HepG2 (cell line): ENCODE results near the gene ABCG2. TPM values are rescaled to one million over a fixed set of nuclear protein-coding genes. Genes with fewer than 3 reads are reported as not detected.
A peak's percentile ranks its signal among the peaks of the same experiment; 100 is the strongest.

Experiments used
- ATAC-seq: fragments of 200-7000 bp; cut with Tn5 transposase; 3 replicates; pipeline ENCODE4 v1.9.1; 2020; ENCODE audit warnings: mild to moderate bottlenecking, moderate library complexity
- BruUV-seq: library from RNA; stranded (reverse); fragments of 400-500 nt; replicated peaks from 2 replicates; lab custom pipeline; 2021; lab: Mats Ljungman, UMichigan
- CTCF ChIA-PET: fragments of 300-600 bp; formaldehyde crosslinking; extraction: SDS; loops from one replicate; lab custom pipeline; 2021; ENCODE audit warnings: low total read pairs, inconsistent platforms, low intra/inter-chr PET ratio; lab: Yijun Ruan, JAX
- POLR2A ChIA-PET: fragments of 350-600 bp; sonication (Branson Sonifier 250); formaldehyde crosslinking; loops from one replicate; lab custom pipeline; 2020; ENCODE audit warnings: antibody characterized with exemption, inconsistent platforms; lab: Yijun Ruan, JAX
- DNase-seq: peaks from one replicate; pipeline ENCODE4 v3.0.0-alpha.2; 2015; ENCODE audit warnings: low spot score
- FAIRE-seq: peaks from 3 replicates; lab custom pipeline; 2011; peaks lifted over from hg19 to GRCh38; lab: Jason Lieb, UNC
- H2AFZ ChIP-seq: one replicate; pipeline ENCODE4 v1.6.1; 2011; ENCODE audit warnings: low read length, inconsistent platforms
- H3K27ac ChIP-seq: fragments of 300-600 bp; 3 replicates; pipeline ENCODE4 v1.8.0; 2011; ENCODE audit warnings: mixed run types, mild to moderate bottlenecking, mixed read lengths, low read length, inconsistent platforms; ENCODE audit not compliant: insufficient read depth; ENCODE audit errors: extremely low read length
- H3K27me3 ChIP-seq, 2 experiments: fragments of 200-600 bp in 1 of 2; 2 replicates in 1 of 2; 3 replicates in 1 of 2; pipeline versions ENCODE4 v1.6.0 to v1.8.0; 2011; ENCODE audit warnings: low read length in 2 of 2, mild to moderate bottlenecking in 2 of 2, moderate library complexity in 2 of 2, inconsistent platforms in 1 of 2; ENCODE audit not compliant: insufficient read depth in 2 of 2, control insufficient read depth in 1 of 2
- H3K36me3 ChIP-seq, 2 experiments: fragments of 200-600 bp in 1 of 2; replicated peaks in 1 of 2; 2 replicates in 1 of 2; 3 replicates in 1 of 2; pipeline versions ENCODE4 v1.5.1 to v1.8.0; 2011; ENCODE audit warnings: low read length in 2 of 2, inconsistent platforms in 1 of 2; ENCODE audit not compliant: insufficient read depth in 2 of 2, control insufficient read depth in 1 of 2
- H3K4me1 ChIP-seq: 2 replicates; pipeline ENCODE4 v1.5.1; 2012; ENCODE audit warnings: low read length, inconsistent platforms; ENCODE audit not compliant: insufficient read depth
- H3K4me2 ChIP-seq: 2 replicates; pipeline ENCODE4 v1.6.0; 2011; ENCODE audit warnings: low read depth, low read length, inconsistent platforms
- H3K4me3 ChIP-seq, 3 experiments: fragments of 200-600 bp in 1 of 3; sonication (generic), shearing (Covaris generic) in 1 of 3; replicated peaks in 1 of 3; 2 replicates each; pipeline ENCODE4 v1.5.1; 2011 to 2016; ENCODE audit warnings: low read length in 3 of 3, inconsistent platforms in 2 of 3, low read depth in 2 of 3, mild to moderate bottlenecking in 2 of 3, control low read depth in 1 of 3, mixed read lengths in 1 of 3; ENCODE audit not compliant: insufficient read depth in 1 of 3
- H3K79me2 ChIP-seq: one replicate; pipeline ENCODE4 v1.6.1; 2011; ENCODE audit warnings: low read length, inconsistent platforms; ENCODE audit not compliant: insufficient read depth
- H3K9ac ChIP-seq: 2 replicates; pipeline ENCODE4 v1.6.0; 2011; ENCODE audit warnings: mild to moderate bottlenecking, low read depth, low read length, inconsistent platforms; ENCODE audit not compliant: insufficient read depth
- H3K9me3 ChIP-seq: 2 replicates; pipeline ENCODE4 v1.5.1; 2012; ENCODE audit warnings: mild to moderate bottlenecking, low read length
- H4K20me1 ChIP-seq: 2 replicates; pipeline ENCODE4 v1.6.0; 2011; ENCODE audit warnings: inconsistent platforms, mild to moderate bottlenecking, low read length, moderate library complexity; ENCODE audit not compliant: insufficient read depth
- CAMTA2 ChIP-seq: sonication (generic); formaldehyde crosslinking; IDR thresholded peaks from 2 replicates; pipeline ENCODE4 v1.4.0; 2020; ENCODE audit warnings: mild to moderate bottlenecking, missing genetic modification reagents, borderline replicate concordance
- EP300 ChIP-seq, 3 experiments: sonication (generic) in 1 of 3; formaldehyde crosslinking in 1 of 3; IDR thresholded peaks; 2 replicates each; pipeline versions ENCODE4 v1.5.1 to v1.6.1; 2011 to 2020; ENCODE audit warnings: low read depth in 2 of 3, low read length in 2 of 3, borderline replicate concordance in 1 of 3, improper control_type of control experiment in 1 of 3, mild to moderate bottlenecking in 1 of 3, missing genetic modification reagents in 1 of 3, moderate library complexity in 1 of 3
- FOSL2 ChIP-seq: sonication (generic); formaldehyde crosslinking; IDR thresholded peaks from 2 replicates; pipeline ENCODE4 v1.4.0; 2020; ENCODE audit warnings: missing genetic modification reagents
- FOXA1 ChIP-seq, 2 experiments: fragments of 450-650 bp in 1 of 2; sonication (generic) in 1 of 2; formaldehyde crosslinking in 1 of 2; IDR thresholded peaks; 2 replicates each; pipeline versions ENCODE4 v1.4.0 to v1.6.1; 2016 to 2020; ENCODE audit warnings: missing genetic modification reagents in 1 of 2
- HDAC6 ChIP-seq: fragments of 200-600 bp; sonication (generic); IDR thresholded peaks from 2 replicates; pipeline ENCODE4 v1.7.0; 2017; ENCODE audit warnings: mild to moderate bottlenecking, antibody characterized with exemption, low read length, low read depth
- MAFF ChIP-seq: IDR thresholded peaks from 2 replicates; pipeline ENCODE4 v1.6.1; 2011; ENCODE audit warnings: low read depth, low read length, improper control_type of control experiment
- MAFK ChIP-seq, 2 experiments: IDR thresholded peaks in 1 of 2; conservative IDR thresholded peaks in 1 of 2; 2 replicates each; pipeline ENCODE4 v1.6.1; 2011; ENCODE audit warnings: improper control_type of control experiment in 2 of 2, low read length in 2 of 2
- NFE2 ChIP-seq: sonication (generic); formaldehyde crosslinking; IDR thresholded peaks from 2 replicates; pipeline ENCODE4 v1.4.0; 2020; ENCODE audit warnings: missing genetic modification reagents
- NFE2L2 ChIP-seq: fragments of 150-350 bp; IDR thresholded peaks from 2 replicates; pipeline ENCODE4 v1.6.1; 2014; ENCODE audit warnings: low read length
- TEAD3 ChIP-seq: optimal IDR thresholded peaks from 2 replicates; pipeline ENCODE3; 2016; ENCODE audit warnings: borderline replicate concordance
- THYN1 ChIP-seq: sonication (generic); formaldehyde crosslinking; IDR thresholded peaks from 2 replicates; pipeline ENCODE4 v1.8.1; 2023; ENCODE audit warnings: low read depth, mild to moderate bottlenecking, moderate library complexity, missing genetic modification reagents, borderline replicate concordance
- ZBED4 ChIP-seq: sonication (generic); formaldehyde crosslinking; IDR thresholded peaks from 2 replicates; pipeline ENCODE4 v1.4.0; 2020; ENCODE audit warnings: missing genetic modification reagents, borderline replicate concordance
- ZFY ChIP-seq: sonication (generic); formaldehyde crosslinking; IDR thresholded peaks from 2 replicates; pipeline ENCODE4 v1.4.0; 2020; ENCODE audit warnings: missing genetic modification reagents
- WGBS: methylation state at CpG from one replicate; pipeline ENCODE4 v1.1.6; 2017; ENCODE audit warnings: low lambda C conversion rate; 5-methylcytosine and 5-hydroxymethylcytosine counted together
- in situ Hi-C: cut with HindIII; loops from 2 replicates; pipeline ENCODE4 v1.10.0; 2017; ENCODE audit warnings: low pct_unique_long_range_greater_than_20kb; ENCODE audit not compliant: extremely low pct_ligation_motif_present
- intact Hi-C: fragments of 100-400 bp; cut with micrococcal nuclease; formaldehyde crosslinking; loops from one replicate; pipeline ENCODE4 v1.10.0; 2022; ENCODE audit not compliant: unreplicated experiment
- polyA plus RNA-seq, 8 experiments: library from polyadenylated mRNA; depleted of rRNA in 3 of 8; stranded (reverse) in 7 of 8; unstranded in 1 of 8; fragments of >200 nt; fragmentation: Illumina TruSeq in 4 of 8; extraction: Trizol in 4 of 8; gene quantifications; 2 replicates each; pipeline versions ENCODE4 v1.2.1 to v1.2.3, GENCODE V29; 2011 to 2016; ENCODE audit warnings: low read depth in 4 of 8, missing spikeins in 1 of 8, mixed read lengths in 1 of 8; ENCODE audit not compliant: insufficient read depth in 1 of 8
- total RNA-seq, 5 experiments: library from RNA; depleted of rRNA; stranded (reverse); fragments of >200 nt; fragmentation: Illumina TruSeq; extraction: Trizol; gene quantifications; 2 replicates each; pipeline ENCODE4 v1.2.3, GENCODE V29; 2016; ENCODE audit warnings: low read depth in 1 of 5

Gene ABCG2
- total and polyA plus RNA-seq, 2 of the 13 experiments (the other 11 are each of a cell fraction or from before 2014, with no cell fraction given): 10.0 to 15.7 TPM

- intact Hi-C loops (no loop called here), in situ Hi-C loops (no loop called here)
- 0 out of 2 replicates have a peak overlapping the region, but pooled peaks have one; percentile 44 for H3K4me2 ChIP-seq
- peaks cover 20% of the 10 kb centered on the region for H3K4me1 ChIP-seq
- H2AFZ ChIP-seq: no peak overlapping the region
- no peak overlapping the region for H3K27ac ChIP-seq
- H3K79me2 ChIP-seq: no peaks in the 10 kb centered on the region
- ChIA-PET POLR2A (no interaction called here), CTCF (no interaction called here)
- DNase-seq (no peak), FAIRE-seq (no peak), ATAC-seq (peak; percentile 78)
- WGBS: 50% methylated on average over 1 of the region's 2 CpGs
- no TSS peak for BruUV-seq
- H3K36me3 ChIP-seq: no peaks in the 10 kb centered on the region
- no peaks in the 10 kb centered on the region for H4K20me1 ChIP-seq
- no peak overlapping the region for H3K9ac ChIP-seq
- H3K27me3 ChIP-seq: no peaks in the 10 kb centered on the region
- TF ChIP-seq FOXA1 (IDR thresholded peaks at IDR 0.05) (no peak), FOXA1 (CRISPR knock-in tag; IDR thresholded peaks at IDR 0.05) (peak; percentile 40; the same call in 1 of the 2 replicates), HDAC6 (no peak), FOSL2 (peak; percentile 4; the same call in 1 of the 2 replicates), ZFY (CRISPR knock-in tag) (0 out of 2 replicates have a peak, but pooled peaks have one; percentile 17), THYN1 (no peak)
- H3K4me3 ChIP-seq: no peak overlapping the region
- H3K9me3 ChIP-seq: no peaks in the 10 kb centered on the region
Measured at GRCh38 chr4:88178626-88179231, 20.3 kb upstream of the ABCG2 start.

- Histone ChIP-seq H3K4me1 (peaks cover 20% of the 10 kb centered on the region), H3K9me3 (no peaks in the 10 kb centered on the region), H3K9ac (no peak overlapping the region), H3K4me3 (no peak overlapping the region), H3K27ac (no peak overlapping the region), H3K79me2 (no peaks in the 10 kb centered on the region), H2AFZ (peak overlapping the region; percentile 20), H4K20me1 (no peaks in the 10 kb centered on the region), H3K36me3 (no peaks in the 10 kb centered on the region), H3K27me3 (no peaks in the 10 kb centered on the region), H3K4me2 (peak overlapping the region; percentile 44; the same call in 1 of the 2 replicates)
- ChIA-PET CTCF (no interaction called here), POLR2A (no interaction called here)
- WGBS: 66% methylated on average over 3 of the region's 4 CpGs
- ATAC-seq (peak; percentile 76), FAIRE-seq (no peak), DNase-seq (peak; percentile 28)
- in situ Hi-C loops: no loop called here
- BruUV-seq: no TSS peak
- intact Hi-C loops: no loop called here
- no peak for TF ChIP-seq CAMTA2 (CRISPR knock-in tag)
- peak; percentile 47 to 70 for TF ChIP-seq MAFK (conservative IDR thresholded peaks at IDR 0.05 in 1 of 2, IDR thresholded peaks at IDR 0.05 in 1 of 2; ENCODE audit: low read length in 2 of 2)
- TF ChIP-seq MAFF: peak; percentile 50
- TF ChIP-seq NFE2 (CRISPR knock-in tag): peak; percentile 78; the same call in 1 of the 2 replicates
- no peak for TF ChIP-seq ZBED4 (CRISPR knock-in tag)
- TF ChIP-seq TEAD3 (CRISPR knock-in tag): peak; percentile 60
- no peak for TF ChIP-seq EP300 (IDR thresholded peaks at IDR 0.05; ENCODE audit: low read depth in 2 of 2, low read length in 2 of 2)
- no peak for TF ChIP-seq EP300 (CRISPR knock-in tag; IDR thresholded peaks at IDR 0.05; ENCODE audit: borderline replicate concordance)
- peak; percentile 91 for TF ChIP-seq NFE2L2
Measured at GRCh38 chr4:88177983-88178625, 19.7 kb upstream of the ABCG2 start.
